Esophagus squamous epithelium (tissue), 4 donors: ENCODE results near the gene TFG.

ENCODE experiments used
- POLR2A ChIP-seq, 4 donors: fragments of 450-650 bp; IDR thresholded peaks; one replicate each; pipeline ENCODE4 v1.6.1; 2017; ENCODE audit warnings: antibody characterized with exemption in 4 of 4, mild to moderate bottlenecking in 4 of 4, moderate library complexity in 3 of 4
- TF ChIP-seq, protein P1 (sequence below), 6 experiments: fragments of 450-650 bp in 4 of 6; fragments of 200-600 bp in 2 of 6; sonication (generic) in 2 of 6; IDR thresholded peaks; one replicate each; pipeline ENCODE4 v1.5.1; 2016 to 2019; ENCODE audit warnings: antibody characterized with exemption in 6 of 6, mild to moderate bottlenecking in 4 of 6, moderate library complexity in 4 of 6

DNA sequence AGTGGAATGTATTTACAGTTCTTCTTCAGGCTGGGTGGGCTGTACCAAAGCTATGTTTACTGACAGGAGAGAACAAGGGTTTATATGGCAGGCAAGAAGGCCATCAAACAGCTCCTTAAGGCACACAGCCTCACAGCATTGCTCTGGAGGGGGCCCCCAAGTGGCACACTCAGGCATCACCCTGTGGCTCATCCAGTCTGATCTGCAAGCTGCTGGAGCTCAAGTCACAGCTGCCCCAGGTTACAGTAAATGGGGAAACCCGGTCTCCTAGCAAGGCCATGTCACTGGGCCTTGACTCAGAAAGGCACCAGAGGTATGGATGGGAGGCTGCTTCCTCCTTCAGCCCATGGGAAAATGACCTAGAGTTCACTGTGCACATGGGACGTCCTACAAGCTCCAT, 67.5 kb downstream of the TFG start:
- TF ChIP-seq, protein P1, sequence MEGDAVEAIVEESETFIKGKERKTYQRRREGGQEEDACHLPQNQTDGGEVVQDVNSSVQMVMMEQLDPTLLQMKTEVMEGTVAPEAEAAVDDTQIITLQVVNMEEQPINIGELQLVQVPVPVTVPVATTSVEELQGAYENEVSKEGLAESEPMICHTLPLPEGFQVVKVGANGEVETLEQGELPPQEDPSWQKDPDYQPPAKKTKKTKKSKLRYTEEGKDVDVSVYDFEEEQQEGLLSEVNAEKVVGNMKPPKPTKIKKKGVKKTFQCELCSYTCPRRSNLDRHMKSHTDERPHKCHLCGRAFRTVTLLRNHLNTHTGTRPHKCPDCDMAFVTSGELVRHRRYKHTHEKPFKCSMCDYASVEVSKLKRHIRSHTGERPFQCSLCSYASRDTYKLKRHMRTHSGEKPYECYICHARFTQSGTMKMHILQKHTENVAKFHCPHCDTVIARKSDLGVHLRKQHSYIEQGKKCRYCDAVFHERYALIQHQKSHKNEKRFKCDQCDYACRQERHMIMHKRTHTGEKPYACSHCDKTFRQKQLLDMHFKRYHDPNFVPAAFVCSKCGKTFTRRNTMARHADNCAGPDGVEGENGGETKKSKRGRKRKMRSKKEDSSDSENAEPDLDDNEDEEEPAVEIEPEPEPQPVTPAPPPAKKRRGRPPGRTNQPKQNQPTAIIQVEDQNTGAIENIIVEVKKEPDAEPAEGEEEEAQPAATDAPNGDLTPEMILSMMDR (IDR thresholded peaks at IDR 0.05) = no peak
- TF ChIP-seq POLR2A (IDR thresholded peaks at IDR 0.05) = no peak
